ENCODE data around the gene TES. TPM values are rescaled to one million over a fixed set of nuclear protein-coding genes. Genes with fewer than 3 reads are reported as not detected.

TES gene
- total and polyA plus RNA-seq, 2 of the 8 experiments (the other 6 are each of a cell fraction or from before 2014, with no cell fraction given) = 18.2 to 36.3 TPM

GRCh38 chr7:116200963-116201362 lies 9.4 kb upstream of the TES start:
- H3K79me2 ChIP-seq (ENCODE audit: control insufficient read depth in 1 of 2, insufficient read depth in 2 of 2, low read length in 2 of 2) = no peaks in the 10 kb centered on the region
- H3K9me3 ChIP-seq (ENCODE audit: insufficient read depth in 2 of 2, low read depth in 1 of 2, low read length in 1 of 2) = no peaks in the 10 kb centered on the region
- no peaks in the 10 kb centered on the region for H3K23me2 ChIP-seq (ENCODE audit: low read depth, low read length)
- no peak overlapping the region for H3K9ac ChIP-seq (replicated peaks in 1 of 4; ENCODE audit: extremely low read depth in 1 of 4, low read depth in 3 of 4, low read length in 3 of 4)
- H3K4me3 ChIP-seq (ENCODE audit: extremely low read depth in 1 of 4, insufficient read depth in 2 of 4, low read depth in 3 of 4, low read length in 4 of 4) = no peak overlapping the region
- no peak overlapping the region for H3K4me2 ChIP-seq (ENCODE audit: insufficient read depth in 1 of 2, low read depth in 2 of 2, low read length in 2 of 2)
- no peak overlapping the region for H3K4ac ChIP-seq (replicated peaks; ENCODE audit: insufficient read length, low read depth, low read length)
- H4K5ac ChIP-seq (ENCODE audit: insufficient read length, low read depth, low read length) = no peak overlapping the region
- H4K91ac ChIP-seq (replicated peaks; ENCODE audit: insufficient read length, low read length) = no peak overlapping the region
- no peak for TF ChIP-seq HDAC2 (IDR thresholded peaks at IDR 0.05; ENCODE audit: borderline replicate concordance in 1 of 2, low read depth in 2 of 2, low read length in 2 of 2)
- TF ChIP-seq SIN3A (conservative IDR thresholded peaks at IDR 0.05 in 1 of 2, IDR thresholded peaks at IDR 0.05 in 1 of 2; ENCODE audit: low read depth in 1 of 2, low read length in 2 of 2) = no peak
- no peak for TF ChIP-seq CBX8 (IDR thresholded peaks at IDR 0.05; ENCODE audit: borderline replicate concordance, low read depth, low read length)
- no peak for TF ChIP-seq MAFK (IDR thresholded peaks at IDR 0.05; ENCODE audit: low read depth, low read length)
- TF ChIP-seq GABPA (IDR thresholded peaks at IDR 0.05; ENCODE audit: borderline replicate concordance, insufficient read depth, low read length) = no peak
- no peak for TF ChIP-seq ASH2L (IDR thresholded peaks at IDR 0.05; ENCODE audit: low read length)
- no peak for TF ChIP-seq BCL11A (IDR thresholded peaks at IDR 0.05; ENCODE audit: low read depth in 2 of 2, low read length in 2 of 2)
- no peak for TF ChIP-seq BRCA1 (IDR thresholded peaks at IDR 0.05; ENCODE audit: low read depth, low read length)
- H3K23ac ChIP-seq (ENCODE audit: insufficient read length) = no peak overlapping the region
- no peak overlapping the region for H2BK20ac ChIP-seq (ENCODE audit: low read length)
- H3K18ac ChIP-seq (ENCODE audit: extremely low read depth, low read length) = no peak overlapping the region
- no peaks in the 10 kb centered on the region for H3K4me1 ChIP-seq (replicated peaks in 1 of 4; ENCODE audit: control insufficient read depth in 3 of 4, insufficient read depth in 4 of 4, low read length in 3 of 4)
- no peak overlapping the region for H2BK15ac ChIP-seq (ENCODE audit: low read length)
- H2BK5ac ChIP-seq (ENCODE audit: low read depth, low read length) = no peak overlapping the region
- POLR2A ChIA-PET (ENCODE audit: partially characterized antibody) = interaction anchor here (1.7 kb wide), 1 partner anchor 10 kb away, joined by 4 read pairs; the partner anchor contains the start of gene TES
- DNase-seq (ENCODE audit: low read depth in 1 of 2, low spot score in 2 of 2) = no peak
- no peak overlapping the region for H3K14ac ChIP-seq (ENCODE audit: insufficient read length)
- FAIRE-seq = no peak
- no peaks in the 10 kb centered on the region for H4K20me1 ChIP-seq (replicated peaks in 1 of 2; ENCODE audit: control insufficient read depth in 1 of 2, insufficient read depth in 2 of 2, low read length in 2 of 2)
- H3K27me3 ChIP-seq (replicated peaks in 1 of 4; ENCODE audit: control insufficient read depth in 3 of 4, extremely low read depth in 1 of 4, insufficient read depth in 3 of 4, low read length in 3 of 4) = no peaks in the 10 kb centered on the region
- H4K8ac ChIP-seq (ENCODE audit: extremely low read depth, insufficient read depth, low read length) = no peak overlapping the region
- no peaks in the 10 kb centered on the region for H3K36me3 ChIP-seq (ENCODE audit: control insufficient read depth in 2 of 4, insufficient read depth in 4 of 4, low read length in 3 of 4)
- H2AFZ ChIP-seq (ENCODE audit: low read length) = no peak overlapping the region
- 88% methylated on average over 1 of the region's 1 CpG; no CpG with 5 or more reads in 1 of the 2 experiments for WGBS, 2 experiments (ENCODE audit: extremely low coverage in 1 of 2, insufficient coverage in 1 of 2, insufficient read length in 1 of 2, insufficient replicate concordance in 2 of 2, low coverage in 1 of 2, low lambda C conversion rate in 2 of 2, missing lambda C conversion rate in 1 of 2)
- no peak overlapping the region for H3K56ac ChIP-seq (replicated peaks; ENCODE audit: insufficient read length, low read depth, low read length)
- CTCF ChIA-PET (ENCODE audit: partially characterized antibody) = interaction anchor here (0.9 to 1.6 kb wide), 3 partner anchors 15 to 23 kb away, joined by 5 to 7 read pairs (median 5); no protein-coding TSS in a partner anchor
- H2AK5ac ChIP-seq (ENCODE audit: low read depth, low read length) = no peak overlapping the region
- no peak overlapping the region for H3K27ac ChIP-seq (ENCODE audit: low read depth, low read length)
- H3K79me1 ChIP-seq (ENCODE audit: low read depth, low read length) = no peaks in the 10 kb centered on the region
- no peak overlapping the region for H2BK12ac ChIP-seq (ENCODE audit: low read depth, low read length)
- H2BK120ac ChIP-seq (replicated peaks; ENCODE audit: low read depth, low read length) = no peak overlapping the region
